GM12878 (cell line): ENCODE results near the gene SYCE1L. TPM values are rescaled to one million over a fixed set of nuclear protein-coding genes. Genes with fewer than 3 reads are reported as not detected.

Source experiments
- ATAC-seq: fragments of 200-7000 bp; cut with Tn5 transposase; 3 replicates; pipeline ENCODE4 v1.9.1; 2020; ENCODE audit warnings: mild to moderate bottlenecking, moderate library complexity
- BruUV-seq: library from RNA; stranded (reverse); fragments of 400-500 nt; replicated peaks from 2 replicates; lab custom pipeline; 2021; lab: Mats Ljungman, UMichigan
- CTCF ChIA-PET: fragments of 300-600 bp; sonication (Branson Sonifier 250); formaldehyde crosslinking; extraction: SDS; loops from one replicate; lab custom pipeline; 2021; ENCODE audit warnings: inconsistent platforms; lab: Yijun Ruan, JAX
- POLR2A ChIA-PET: fragments of 350-600 bp; formaldehyde crosslinking; extraction: SDS; loops from one replicate; lab custom pipeline; 2021; ENCODE audit warnings: inconsistent platforms; lab: Charles Lee
- RAD21 ChIA-PET: fragments of 300-600 bp; sonication (Branson Sonifier 250); formaldehyde crosslinking; loops from one replicate; lab custom pipeline; 2023; ENCODE audit warnings: antibody characterized with exemption; ENCODE audit not compliant: unreplicated experiment; lab: Charles Lee
- SMC1A ChIA-PET: fragments of 300-600 bp; sonication (Branson Sonifier 250); formaldehyde crosslinking; loops from one replicate; lab custom pipeline; 2023; ENCODE audit not compliant: unreplicated experiment, uncharacterized antibody; lab: Charles Lee
- DNase-seq: peaks from one replicate; pipeline ENCODE4 v3.0.0-alpha.2; 2011; ENCODE audit warnings: low read depth, low spot score
- FAIRE-seq: peaks from 3 replicates; lab custom pipeline; 2011; peaks lifted over from hg19 to GRCh38; lab: Jason Lieb, UNC
- H2AFZ ChIP-seq: 2 replicates; pipeline ENCODE4 v1.6.0; 2011; ENCODE audit warnings: low read depth, low read length, control low read depth; ENCODE audit not compliant: control insufficient read depth
- H3K27ac ChIP-seq: 2 replicates; pipeline ENCODE4 v1.5.1; 2011; ENCODE audit warnings: control low read depth; ENCODE audit not compliant: control insufficient read depth, insufficient read depth
- H3K27me3 ChIP-seq, 2 experiments: replicated peaks in 1 of 2; 2 replicates each; pipeline versions ENCODE4 v1.6.0 to v1.6.1; 2011; ENCODE audit warnings: low read length in 1 of 2; ENCODE audit not compliant: control insufficient read depth in 2 of 2, insufficient read depth in 2 of 2
- H3K36me3 ChIP-seq, 2 experiments: 2 replicates each; pipeline ENCODE4 v1.5.1; 2011; ENCODE audit warnings: low read length in 1 of 2; ENCODE audit not compliant: control insufficient read depth in 2 of 2, insufficient read depth in 2 of 2
- H3K4me1 ChIP-seq: 2 replicates; pipeline ENCODE4 v1.6.1; 2011; ENCODE audit warnings: mild to moderate bottlenecking, low read length, moderate library complexity, mixed read lengths; ENCODE audit not compliant: control insufficient read depth, insufficient read depth
- H3K4me2 ChIP-seq: 2 replicates; pipeline ENCODE4 v1.6.0; 2011; ENCODE audit warnings: control low read depth; ENCODE audit not compliant: control insufficient read depth, insufficient read depth
- H3K4me3 ChIP-seq: fragments of 200-600 bp; sonication (generic); 2 replicates; pipeline ENCODE4 v1.5.1; 2016
- H3K79me2 ChIP-seq: 2 replicates; pipeline ENCODE4 v1.6.0; 2011; ENCODE audit warnings: low read length; ENCODE audit not compliant: control insufficient read depth, insufficient read depth
- H3K9ac ChIP-seq: 2 replicates; pipeline ENCODE4 v1.8.0; 2011; ENCODE audit warnings: low read length, control low read depth, mixed read lengths; ENCODE audit not compliant: control insufficient read depth, insufficient read depth
- H3K9me3 ChIP-seq: replicated peaks from 3 replicates; pipeline ENCODE4 v1.5.1; 2011; ENCODE audit warnings: mild to moderate bottlenecking, low read length; ENCODE audit not compliant: control insufficient read depth, insufficient read depth
- H4K20me1 ChIP-seq: 2 replicates; pipeline ENCODE4 v1.6.0; 2011; ENCODE audit not compliant: control insufficient read depth, insufficient read depth
- BMI1 ChIP-seq: fragments of 450-650 bp; IDR thresholded peaks from 2 replicates; pipeline ENCODE4 v1.6.1; 2016; ENCODE audit warnings: mild to moderate bottlenecking, moderate library complexity, borderline replicate concordance
- BRCA1 ChIP-seq: IDR thresholded peaks from 2 replicates; pipeline ENCODE4 v1.6.1; 2011; ENCODE audit warnings: low read depth, low read length, improper control_type of control experiment
- CBFB ChIP-seq: IDR thresholded peaks from 2 replicates; pipeline ENCODE4 v1.6.1; 2016; ENCODE audit warnings: antibody characterized with exemption, low read depth
- EZH2 ChIP-seq: IDR thresholded peaks from 2 replicates; pipeline ENCODE4 v1.6.1; 2012; ENCODE audit warnings: low read depth, mild to moderate bottlenecking, control low read depth, inconsistent platforms, low read length, borderline replicate concordance; ENCODE audit not compliant: control insufficient read depth
- FOS ChIP-seq: IDR thresholded peaks from 3 replicates; pipeline ENCODE4 v1.6.1; 2011; ENCODE audit warnings: borderline replicate concordance; ENCODE audit not compliant: insufficient read length; ENCODE audit errors: extremely low read depth
- IKZF1 ChIP-seq: fragments of 450-650 bp; conservative IDR thresholded peaks from 2 replicates; pipeline ENCODE4 v1.6.1; 2017; ENCODE audit warnings: antibody characterized with exemption, mild to moderate bottlenecking
- MEF2A ChIP-seq: IDR thresholded peaks from 2 replicates; pipeline ENCODE4 v1.6.1; 2011; ENCODE audit warnings: low read depth, mild to moderate bottlenecking, low read length, moderate library complexity; ENCODE audit not compliant: insufficient read depth
- NR2C1 ChIP-seq: fragments of 450-650 bp; IDR thresholded peaks from 2 replicates; pipeline ENCODE4 v1.6.1; 2017; ENCODE audit warnings: antibody characterized with exemption, mild to moderate bottlenecking, moderate library complexity
- PML ChIP-seq: IDR thresholded peaks from 2 replicates; pipeline ENCODE4 v1.6.1; 2012; ENCODE audit warnings: low read length, inconsistent platforms
- POLR2AphosphoS5 ChIP-seq: IDR thresholded peaks from 2 replicates; pipeline ENCODE4 v1.6.1; 2011; ENCODE audit warnings: mild to moderate bottlenecking, low read length, inconsistent platforms
- YY1 ChIP-seq: IDR thresholded peaks from 2 replicates; pipeline ENCODE4 v1.6.1; 2011; ENCODE audit warnings: low read depth, mild to moderate bottlenecking, low read length
- WGBS: methylation state at CpG from one replicate; pipeline ENCODE4 v1.1.6; 2016; ENCODE audit warnings: low lambda C conversion rate; ENCODE audit not compliant: insufficient replicate concordance, insufficient coverage; ENCODE audit errors: missing lambda C conversion rate; 5-methylcytosine and 5-hydroxymethylcytosine counted together
- in situ Hi-C: fragments of 300-500 bp; cut with MboI; formaldehyde crosslinking; loops from 9 replicates; pipeline ENCODE4 v1.14.3; 2018; ENCODE audit warnings: mixed read lengths
- intact Hi-C: fragments of 100-400 bp; cut with micrococcal nuclease; formaldehyde crosslinking; loops from one replicate; pipeline ENCODE4 v1.14.2; 2022; ENCODE audit not compliant: unreplicated experiment
- polyA plus RNA-seq, 11 experiments: library from polyadenylated mRNA; depleted of rRNA in 4 of 11; unstranded in 6 of 11; stranded (reverse) in 5 of 11; fragments of >200 nt; fragmentation: Nextera tagmentation in 4 of 11; fragmentation: Illumina TruSeq in 1 of 11; extraction: Ambion mirVana in 4 of 11; extraction: Trizol in 1 of 11; gene quantifications; 1 replicate in 1 of 11; 2 replicates in 10 of 11; pipeline versions ENCODE4 v1.2.1 to v1.2.3, GENCODE V29; 2011 to 2016; ENCODE audit warnings: inconsistent platforms in 2 of 11, missing spikeins in 2 of 11, low read depth in 1 of 11
- total RNA-seq, 4 experiments: library from RNA; depleted of rRNA in 3 of 4; stranded (reverse); fragments of >200 nt in 3 of 4; fragmentation: Illumina TruSeq in 1 of 4; extraction: Trizol in 1 of 4; gene quantifications; 2 replicates each; pipeline versions ENCODE4 v1.2.1 to v1.2.3, GENCODE V29; 2013 to 2021
- TF ChIP-seq, protein P1 (sequence below): fragments of 150-350 bp; IDR thresholded peaks from 2 replicates; pipeline ENCODE4 v1.6.1; 2014; ENCODE audit warnings: mild to moderate bottlenecking, low read depth, low read length
- TF ChIP-seq, protein P2 (sequence below): IDR thresholded peaks from 2 replicates; pipeline ENCODE4 v1.6.1; 2012; ENCODE audit warnings: low read depth, low read length, improper control_type of control experiment
- TF ChIP-seq, protein P3 (sequence below): fragments of 450-650 bp; IDR thresholded peaks from 2 replicates; pipeline ENCODE4 v1.6.1; 2014; ENCODE audit warnings: mild to moderate bottlenecking
- TF ChIP-seq, protein P4 (sequence below), 3 experiments: IDR thresholded peaks in 2 of 3; conservative IDR thresholded peaks in 1 of 3; 2 replicates each; pipeline ENCODE4 v1.5.1; 2011; ENCODE audit warnings: low read depth in 3 of 3, low read length in 3 of 3, mild to moderate bottlenecking in 3 of 3, control low read depth in 2 of 3, moderate library complexity in 2 of 3, inconsistent platforms in 1 of 3, mixed read lengths in 1 of 3; ENCODE audit not compliant: control insufficient read depth in 2 of 3, insufficient read depth in 1 of 3; ENCODE audit errors: extremely low read depth in 1 of 3

Gene SYCE1L
- total and polyA plus RNA-seq, 10 of the 15 experiments (the other 5 are each of a cell fraction or from before 2014, with no cell fraction given), result 0.35 to 4.6 (median 0.91) TPM; not detected in 5

DNA sequence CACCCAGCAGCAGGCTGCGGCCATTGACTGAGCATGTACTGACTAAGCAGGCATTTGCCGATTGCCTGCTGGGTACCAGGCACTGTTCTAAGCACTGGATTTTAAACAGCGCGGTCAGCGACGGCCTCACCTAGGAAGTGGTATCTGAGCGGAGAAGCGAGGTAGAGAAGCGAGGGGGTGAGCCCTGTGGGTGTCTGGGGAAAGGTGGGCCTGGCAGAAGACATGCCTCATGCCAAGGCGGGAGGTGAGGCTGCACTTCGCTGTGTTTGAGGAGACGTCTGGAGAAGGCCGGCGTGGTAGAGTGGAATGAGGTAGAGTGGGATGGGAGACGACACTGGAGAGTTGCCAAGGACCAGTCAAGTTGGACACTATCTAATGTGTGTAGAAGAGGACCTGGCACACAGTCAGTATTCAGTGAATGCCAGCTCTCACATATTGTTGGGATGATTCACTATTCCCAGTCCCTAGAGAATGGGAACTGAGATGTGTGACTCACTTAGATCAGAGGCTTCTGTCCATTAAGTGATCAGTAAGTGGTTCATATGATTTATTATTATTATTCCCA is 14.4 kb downstream of the SYCE1L start:
- 89% methylated on average over 15 of the region's 15 CpGs for WGBS
- no peaks in the 10 kb centered on the region; the same call in 1 of the 2 replicates for H3K4me1 ChIP-seq
- H3K79me2 ChIP-seq, result no peaks in the 10 kb centered on the region
- no peak for ATAC-seq
- no TSS peak for BruUV-seq
- no peaks in the 10 kb centered on the region for H3K27me3 ChIP-seq
- ChIA-PET SMC1A (no interaction called here), CTCF (interaction anchor here (1.2 kb wide), 1 partner anchor 42 kb away, joined by 5 read pairs; no protein-coding TSS in a partner anchor), POLR2A (no interaction called here), RAD21 (no interaction called here)
- no peaks in the 10 kb centered on the region; the same call in 1 of the 2 replicates for H4K20me1 ChIP-seq
- no peak for FAIRE-seq
- intact Hi-C loops (no loop called here), in situ Hi-C loops (loop anchor here (10.0 kb wide), 1 partner anchor 881 kb away; the partner anchor contains the start of gene WWOX)
- no peaks in the 10 kb centered on the region for H3K9me3 ChIP-seq
- DNase-seq, result no peak
- no peak overlapping the region for H3K4me2 ChIP-seq
- no peak overlapping the region for H3K4me3 ChIP-seq
- H3K27ac ChIP-seq, result no peak overlapping the region
- TF ChIP-seq, protein P1, sequence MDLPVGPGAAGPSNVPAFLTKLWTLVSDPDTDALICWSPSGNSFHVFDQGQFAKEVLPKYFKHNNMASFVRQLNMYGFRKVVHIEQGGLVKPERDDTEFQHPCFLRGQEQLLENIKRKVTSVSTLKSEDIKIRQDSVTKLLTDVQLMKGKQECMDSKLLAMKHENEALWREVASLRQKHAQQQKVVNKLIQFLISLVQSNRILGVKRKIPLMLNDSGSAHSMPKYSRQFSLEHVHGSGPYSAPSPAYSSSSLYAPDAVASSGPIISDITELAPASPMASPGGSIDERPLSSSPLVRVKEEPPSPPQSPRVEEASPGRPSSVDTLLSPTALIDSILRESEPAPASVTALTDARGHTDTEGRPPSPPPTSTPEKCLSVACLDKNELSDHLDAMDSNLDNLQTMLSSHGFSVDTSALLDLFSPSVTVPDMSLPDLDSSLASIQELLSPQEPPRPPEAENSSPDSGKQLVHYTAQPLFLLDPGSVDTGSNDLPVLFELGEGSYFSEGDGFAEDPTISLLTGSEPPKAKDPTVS, result no peak
- TF ChIP-seq, protein P2, sequence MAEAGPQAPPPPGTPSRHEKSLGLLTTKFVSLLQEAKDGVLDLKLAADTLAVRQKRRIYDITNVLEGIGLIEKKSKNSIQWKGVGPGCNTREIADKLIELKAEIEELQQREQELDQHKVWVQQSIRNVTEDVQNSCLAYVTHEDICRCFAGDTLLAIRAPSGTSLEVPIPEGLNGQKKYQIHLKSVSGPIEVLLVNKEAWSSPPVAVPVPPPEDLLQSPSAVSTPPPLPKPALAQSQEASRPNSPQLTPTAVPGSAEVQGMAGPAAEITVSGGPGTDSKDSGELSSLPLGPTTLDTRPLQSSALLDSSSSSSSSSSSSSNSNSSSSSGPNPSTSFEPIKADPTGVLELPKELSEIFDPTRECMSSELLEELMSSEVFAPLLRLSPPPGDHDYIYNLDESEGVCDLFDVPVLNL, result no peak
- TF ChIP-seq NR2C1 (no peak), FOS (no peak), PML (no peak), YY1 (no peak), POLR2AphosphoS5 (no peak), IKZF1 (no peak), CBFB (no peak), BRCA1 (no peak), MEF2A (no peak), BMI1 (no peak), EZH2 (no peak)
- TF ChIP-seq, protein P3, sequence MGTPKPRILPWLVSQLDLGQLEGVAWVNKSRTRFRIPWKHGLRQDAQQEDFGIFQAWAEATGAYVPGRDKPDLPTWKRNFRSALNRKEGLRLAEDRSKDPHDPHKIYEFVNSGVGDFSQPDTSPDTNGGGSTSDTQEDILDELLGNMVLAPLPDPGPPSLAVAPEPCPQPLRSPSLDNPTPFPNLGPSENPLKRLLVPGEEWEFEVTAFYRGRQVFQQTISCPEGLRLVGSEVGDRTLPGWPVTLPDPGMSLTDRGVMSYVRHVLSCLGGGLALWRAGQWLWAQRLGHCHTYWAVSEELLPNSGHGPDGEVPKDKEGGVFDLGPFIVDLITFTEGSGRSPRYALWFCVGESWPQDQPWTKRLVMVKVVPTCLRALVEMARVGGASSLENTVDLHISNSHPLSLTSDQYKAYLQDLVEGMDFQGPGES, result no peak
- TF ChIP-seq, protein P4, sequence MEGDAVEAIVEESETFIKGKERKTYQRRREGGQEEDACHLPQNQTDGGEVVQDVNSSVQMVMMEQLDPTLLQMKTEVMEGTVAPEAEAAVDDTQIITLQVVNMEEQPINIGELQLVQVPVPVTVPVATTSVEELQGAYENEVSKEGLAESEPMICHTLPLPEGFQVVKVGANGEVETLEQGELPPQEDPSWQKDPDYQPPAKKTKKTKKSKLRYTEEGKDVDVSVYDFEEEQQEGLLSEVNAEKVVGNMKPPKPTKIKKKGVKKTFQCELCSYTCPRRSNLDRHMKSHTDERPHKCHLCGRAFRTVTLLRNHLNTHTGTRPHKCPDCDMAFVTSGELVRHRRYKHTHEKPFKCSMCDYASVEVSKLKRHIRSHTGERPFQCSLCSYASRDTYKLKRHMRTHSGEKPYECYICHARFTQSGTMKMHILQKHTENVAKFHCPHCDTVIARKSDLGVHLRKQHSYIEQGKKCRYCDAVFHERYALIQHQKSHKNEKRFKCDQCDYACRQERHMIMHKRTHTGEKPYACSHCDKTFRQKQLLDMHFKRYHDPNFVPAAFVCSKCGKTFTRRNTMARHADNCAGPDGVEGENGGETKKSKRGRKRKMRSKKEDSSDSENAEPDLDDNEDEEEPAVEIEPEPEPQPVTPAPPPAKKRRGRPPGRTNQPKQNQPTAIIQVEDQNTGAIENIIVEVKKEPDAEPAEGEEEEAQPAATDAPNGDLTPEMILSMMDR (IDR thresholded peaks at IDR 0.05 in 2 of 3, conservative IDR thresholded peaks at IDR 0.05 in 1 of 3; ENCODE audit: control insufficient read depth in 2 of 3, extremely low read depth in 1 of 3, insufficient read depth in 1 of 3, low read depth in 3 of 3, low read length in 3 of 3), result no peak
- no peak overlapping the region for H3K9ac ChIP-seq
- H2AFZ ChIP-seq, result no peak overlapping the region
- no peaks in the 10 kb centered on the region for H3K36me3 ChIP-seq
